HT1080 (cell line): ENCODE results near the gene TBKBP1. TPM values are rescaled to one million over a fixed set of nuclear protein-coding genes. Genes with fewer than 3 reads are reported as not detected.

Experiments used
- DNase-seq: peaks from one replicate; pipeline ENCODE4 v3.0.0-alpha.2; 2015; ENCODE audit warnings: low read depth
- total RNA-seq: library from RNA; depleted of rRNA; stranded (reverse); fragments of >200 nt; shearing (Covaris generic); gene quantifications from 2 replicates; pipeline ENCODE4 v1.2.3, GENCODE V29; 2014

Gene TBKBP1
- total RNA-seq, 1 experiment from 2014 or later = 3.9 TPM

GRCh38 chr17:47697906-47698711 lies 4.1 kb downstream of the TBKBP1 start:
- DNase-seq = no peak

- DNase-seq = peak; percentile 52
These were observed 5.0 kb downstream of the TBKBP1 start for GRCh38 chr17:47698749-47699535.

GRCh38 chr17:47699536-47699840 lies 5.5 kb downstream of the TBKBP1 start:
- DNase-seq = no peak

- no peak for DNase-seq
These were observed 6.8 kb downstream of the TBKBP1 start for GRCh38 chr17:47700471-47701449.

- no peak for DNase-seq
These were observed 7.6 kb downstream of the TBKBP1 start for GRCh38 chr17:47701608-47702007.

GRCh38 chr17:47702391-47702995 lies 8.5 kb downstream of the TBKBP1 start:
- DNase-seq = no peak

DNA sequence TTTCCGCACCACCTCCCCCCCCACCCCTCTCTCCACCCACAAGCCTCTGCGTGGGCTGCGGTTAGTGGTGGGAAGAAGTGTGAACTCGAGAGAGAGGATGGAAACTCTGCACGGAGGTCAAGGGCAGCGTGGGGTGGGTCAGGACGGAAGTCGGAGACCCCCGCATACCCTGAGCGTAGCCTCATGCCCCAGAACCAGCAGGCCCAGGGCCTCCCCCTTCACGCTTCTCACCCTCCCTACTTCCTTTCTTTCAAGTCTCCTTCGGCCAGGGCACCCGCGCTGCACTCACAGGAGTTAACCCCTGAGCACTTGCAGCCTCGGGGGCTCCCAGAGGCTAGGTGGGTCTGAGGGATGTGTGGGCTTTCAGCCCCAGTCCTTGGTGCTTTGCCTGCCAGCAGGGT lies 9.2 kb downstream of the TBKBP1 start:
- no peak for DNase-seq

DNA sequence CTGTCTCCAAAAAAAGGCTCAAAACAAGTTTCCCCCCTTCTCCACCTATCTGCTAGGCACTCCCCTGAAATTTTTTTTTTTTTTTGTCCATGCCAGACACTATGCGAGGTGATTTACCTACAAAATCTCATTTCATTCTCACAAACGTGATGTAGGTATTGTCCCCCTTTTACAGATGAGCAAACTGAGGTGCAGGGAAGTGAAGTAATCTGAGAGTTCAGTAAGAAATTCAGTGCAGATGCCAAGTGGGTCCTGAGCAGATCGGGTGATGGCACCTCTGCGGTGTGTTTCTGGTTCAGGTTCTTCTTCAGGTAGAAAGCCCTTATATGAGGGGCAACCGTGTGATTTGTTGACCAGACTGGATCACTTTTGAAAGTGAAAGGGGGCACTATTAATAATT lies 9.7 kb downstream of the TBKBP1 start:
- DNase-seq = no peak

DNA sequence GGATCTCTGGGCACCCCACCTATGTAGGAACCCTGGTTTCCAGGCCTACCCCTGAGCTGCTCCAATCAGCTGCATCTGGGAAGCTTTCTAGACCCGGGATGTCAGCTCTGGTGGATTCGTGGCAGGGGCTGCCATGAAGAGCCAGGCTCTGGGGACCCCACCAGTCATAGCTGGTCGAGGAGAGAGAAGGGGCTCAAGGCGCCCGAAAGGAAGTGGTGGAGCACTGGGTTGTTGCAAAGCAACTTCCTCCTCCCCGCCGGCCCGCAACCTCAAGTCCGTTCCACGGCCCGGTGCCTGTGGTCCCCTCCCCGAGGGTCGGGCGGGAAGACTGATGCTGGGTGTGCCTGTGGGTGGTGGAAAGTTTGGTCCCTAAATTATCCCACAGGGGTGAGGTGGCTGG lies 10.2 kb downstream of the TBKBP1 start:
- DNase-seq = no peak

GRCh38 chr17:47704736-47705135 lies 10.8 kb downstream of the TBKBP1 start:
- DNase-seq = no peak

- no peak for DNase-seq
These were observed 11.9 kb downstream of the TBKBP1 start for GRCh38 chr17:47705536-47706530.

DNA sequence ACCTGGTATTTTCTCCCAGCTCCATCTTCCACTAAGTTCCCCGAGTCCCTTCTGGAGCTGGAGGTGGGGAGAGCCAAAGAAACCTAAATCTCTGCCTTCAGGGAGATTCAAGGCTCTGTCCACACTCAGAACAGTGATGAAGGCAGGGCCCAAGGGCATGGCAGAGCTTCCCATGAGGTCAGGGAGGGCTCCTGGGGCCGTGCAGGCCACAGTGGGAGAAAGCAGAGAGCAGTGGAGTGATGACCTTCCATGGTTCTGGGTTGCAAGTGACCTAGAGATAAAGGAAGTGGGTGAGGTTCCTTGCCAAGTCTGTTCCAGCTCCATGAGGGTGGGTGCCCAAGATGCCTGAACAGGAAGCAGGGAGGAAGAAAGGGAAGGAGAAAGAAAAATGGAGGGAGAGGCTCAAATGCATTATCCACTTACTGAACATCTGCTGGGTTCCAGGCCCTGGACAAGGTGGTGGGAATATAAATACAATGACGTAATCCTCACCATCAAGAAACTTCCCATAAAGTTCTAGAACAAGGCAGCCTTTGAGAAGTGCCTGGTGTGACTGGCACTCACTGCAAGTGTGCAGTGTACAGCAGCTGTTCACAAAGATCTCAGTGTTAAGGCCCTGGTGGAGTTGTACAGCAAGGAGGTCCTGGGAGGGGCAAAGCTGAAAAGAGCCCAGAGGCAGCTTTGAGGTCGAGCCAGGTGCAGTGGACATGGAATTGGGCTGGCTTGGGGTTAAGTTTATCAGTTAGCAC lies 13.3 kb downstream of the TBKBP1 start:
- peak; percentile 61 for DNase-seq

DNA sequence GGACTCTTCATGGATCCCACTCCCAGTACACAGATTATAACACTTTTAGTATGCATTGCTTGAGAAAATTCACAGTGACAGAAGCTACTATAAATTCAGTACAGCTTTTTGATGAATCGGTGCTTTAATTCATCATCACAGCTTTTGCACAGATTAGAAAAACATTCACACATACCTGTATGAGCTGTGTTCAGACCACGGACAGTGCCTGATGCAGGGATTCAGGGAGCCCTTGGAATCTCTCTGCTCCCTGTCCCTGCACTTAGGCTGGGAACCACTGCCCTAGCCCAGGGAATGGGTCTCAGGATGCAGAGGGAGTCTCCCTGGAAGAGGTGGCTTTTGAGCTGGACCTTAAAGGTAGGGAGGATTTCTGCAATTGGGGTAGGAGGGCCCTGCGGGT lies 13.9 kb downstream of the TBKBP1 start:
- DNase-seq = no peak

DNA sequence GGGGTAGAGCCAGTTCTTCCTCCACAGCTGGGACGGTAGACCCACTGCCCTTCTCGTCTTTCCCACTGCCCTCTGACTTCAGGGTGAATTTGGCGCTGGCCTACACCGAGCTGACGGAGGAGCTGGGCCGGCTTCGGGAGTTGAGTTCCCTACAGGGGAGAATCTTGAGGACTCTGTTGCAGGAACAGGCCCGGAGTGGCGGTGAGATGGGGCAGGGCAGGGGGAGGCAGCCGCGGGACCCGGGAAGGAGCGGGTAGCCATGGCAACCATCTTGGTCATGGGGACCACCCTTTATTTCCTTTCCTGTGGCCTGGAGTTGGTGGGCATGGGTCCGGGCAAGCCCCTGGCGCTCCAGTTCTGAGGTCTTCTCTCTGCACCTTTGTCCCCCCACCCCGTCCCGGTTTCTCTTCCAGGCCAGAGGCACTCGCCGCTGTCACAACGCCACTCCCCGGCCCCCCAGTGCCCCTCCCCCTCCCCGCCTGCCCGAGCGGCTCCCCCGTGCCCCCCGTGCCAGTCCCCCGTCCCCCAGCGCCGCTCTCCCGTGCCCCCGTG lies 14.4 kb downstream of the TBKBP1 start:
- no peak for DNase-seq

DNA sequence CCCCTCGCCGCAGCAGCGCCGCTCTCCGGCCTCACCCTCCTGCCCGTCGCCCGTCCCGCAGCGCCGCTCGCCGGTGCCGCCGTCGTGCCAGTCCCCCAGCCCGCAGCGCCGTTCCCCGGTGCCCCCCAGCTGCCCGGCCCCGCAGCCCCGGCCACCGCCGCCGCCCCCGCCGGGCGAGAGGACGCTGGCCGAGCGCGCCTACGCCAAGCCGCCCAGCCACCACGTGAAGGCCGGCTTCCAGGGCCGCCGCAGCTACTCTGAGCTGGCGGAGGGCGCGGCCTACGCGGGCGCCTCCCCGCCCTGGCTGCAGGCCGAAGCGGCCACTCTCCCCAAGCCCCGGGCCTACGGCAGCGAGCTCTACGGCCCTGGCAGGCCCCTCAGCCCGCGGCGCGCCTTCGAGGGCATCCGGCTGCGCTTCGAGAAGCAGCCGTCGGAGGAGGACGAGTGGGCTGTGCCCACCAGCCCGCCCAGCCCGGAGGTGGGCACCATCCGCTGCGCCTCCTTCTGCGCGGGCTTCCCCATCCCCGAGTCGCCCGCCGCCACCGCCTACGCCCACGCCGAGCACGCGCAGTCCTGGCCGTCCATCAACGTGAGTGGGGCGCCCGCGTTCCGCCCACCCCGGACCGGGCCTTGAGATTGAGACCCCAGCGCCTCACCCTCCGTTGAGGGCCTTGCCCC lies 15.0 kb downstream of the TBKBP1 start:
- DNase-seq = no peak

DNA sequence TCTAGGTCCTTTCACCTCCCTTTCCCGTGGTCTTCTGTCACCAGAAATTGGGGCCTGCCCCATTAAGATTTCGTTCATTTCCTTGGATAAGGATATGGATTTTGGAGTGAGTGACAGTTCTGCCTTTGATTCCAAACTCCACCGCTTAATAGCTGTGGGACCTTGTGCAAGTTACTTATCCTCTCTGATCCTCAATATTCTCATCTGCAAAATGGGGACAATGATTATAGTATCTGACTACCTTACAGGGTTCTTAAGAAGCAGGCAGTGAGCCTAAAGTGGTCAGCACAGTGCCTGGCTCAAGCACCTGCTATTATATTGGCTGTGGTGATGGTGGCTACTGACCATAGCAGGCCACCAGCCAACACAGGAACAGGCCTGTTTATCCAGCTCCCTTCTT lies 15.6 kb downstream of the TBKBP1 start:
- DNase-seq = no peak

DNA sequence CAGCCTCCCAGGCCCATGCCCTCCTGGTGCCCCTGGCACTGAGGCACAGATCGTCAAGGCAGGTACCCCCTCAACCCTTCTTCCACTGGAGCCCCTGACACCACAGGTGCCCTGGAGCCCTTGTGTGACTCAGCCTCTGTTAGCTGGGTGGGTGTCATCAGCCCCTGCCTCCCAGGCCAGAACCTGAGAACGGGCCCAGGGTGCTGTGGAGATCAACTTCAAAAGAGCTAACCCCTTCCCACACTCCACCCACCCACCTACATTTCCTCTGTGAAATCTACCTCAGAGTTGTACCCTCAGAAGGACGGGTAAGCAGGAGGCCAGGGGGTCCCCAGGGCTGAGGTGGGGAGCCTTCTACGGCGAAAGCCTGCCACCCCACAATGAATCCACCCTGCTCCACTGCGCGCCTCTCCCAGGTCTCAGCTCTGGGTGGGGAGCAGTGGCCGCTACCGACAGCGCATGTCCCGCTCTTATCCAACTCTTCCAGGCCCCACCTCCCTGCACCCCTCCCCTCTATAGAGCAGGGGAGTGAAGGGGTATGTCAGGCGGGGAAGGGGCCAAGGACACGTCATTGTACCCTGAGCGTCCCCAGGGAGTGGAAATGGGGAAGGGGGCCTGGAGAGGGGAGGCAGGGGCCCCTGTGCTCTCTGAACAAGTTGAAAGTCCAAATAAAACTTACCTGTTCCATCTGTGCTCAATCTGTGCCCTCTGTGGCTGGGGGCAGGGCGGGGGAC lies 17.6 kb downstream of the TBKBP1 start:
- DNase-seq = no peak
